ENCODE measurements around the gene CH25H. TPM values are rescaled to one million over a fixed set of nuclear protein-coding genes. Genes with fewer than 3 reads are reported as not detected.

CH25H gene
- total RNA-seq, 3 donors from 2014 or later: 0.80 to 1.2 (median 0.84) TPM

DNA sequence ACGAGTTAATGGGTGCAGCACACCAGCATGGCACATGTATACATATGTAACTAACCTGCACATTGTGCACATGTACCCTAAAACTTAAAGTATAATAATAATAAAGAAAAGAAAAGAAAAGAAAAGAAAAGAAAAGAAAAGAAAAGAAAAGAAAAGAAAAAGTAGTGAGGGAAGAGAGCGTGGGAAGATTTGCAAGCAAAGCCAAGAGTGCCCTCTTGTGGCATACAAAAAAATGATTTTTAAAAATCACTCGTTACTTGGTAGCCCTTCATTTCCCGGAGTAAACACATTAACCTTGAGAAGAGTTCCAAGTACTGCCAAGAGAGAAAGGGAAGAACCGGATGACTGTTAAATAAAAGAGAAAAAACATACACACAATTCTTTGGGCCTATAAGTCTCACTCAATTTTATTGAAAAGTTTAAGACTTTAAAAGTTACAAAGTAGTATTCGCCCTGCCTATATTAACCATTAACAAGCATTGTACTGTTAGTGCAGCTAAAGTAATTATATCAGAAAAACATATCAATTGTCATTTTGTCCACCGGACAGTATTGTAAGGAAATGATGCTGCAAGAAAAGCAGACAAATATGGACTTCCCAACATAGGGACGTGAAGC lies 6.2 kb upstream of the CH25H start:
- Histone ChIP-seq H3K9me3 (no peaks in the 10 kb centered on the region), H3K36me3 (ENCODE audit: low read depth) (no peaks in the 10 kb centered on the region), H3K4me3 (no peak overlapping the region), H3K4me1 (ENCODE audit: low read depth) (peaks cover 9% of the 10 kb centered on the region)
- TF ChIP-seq, protein P1, sequence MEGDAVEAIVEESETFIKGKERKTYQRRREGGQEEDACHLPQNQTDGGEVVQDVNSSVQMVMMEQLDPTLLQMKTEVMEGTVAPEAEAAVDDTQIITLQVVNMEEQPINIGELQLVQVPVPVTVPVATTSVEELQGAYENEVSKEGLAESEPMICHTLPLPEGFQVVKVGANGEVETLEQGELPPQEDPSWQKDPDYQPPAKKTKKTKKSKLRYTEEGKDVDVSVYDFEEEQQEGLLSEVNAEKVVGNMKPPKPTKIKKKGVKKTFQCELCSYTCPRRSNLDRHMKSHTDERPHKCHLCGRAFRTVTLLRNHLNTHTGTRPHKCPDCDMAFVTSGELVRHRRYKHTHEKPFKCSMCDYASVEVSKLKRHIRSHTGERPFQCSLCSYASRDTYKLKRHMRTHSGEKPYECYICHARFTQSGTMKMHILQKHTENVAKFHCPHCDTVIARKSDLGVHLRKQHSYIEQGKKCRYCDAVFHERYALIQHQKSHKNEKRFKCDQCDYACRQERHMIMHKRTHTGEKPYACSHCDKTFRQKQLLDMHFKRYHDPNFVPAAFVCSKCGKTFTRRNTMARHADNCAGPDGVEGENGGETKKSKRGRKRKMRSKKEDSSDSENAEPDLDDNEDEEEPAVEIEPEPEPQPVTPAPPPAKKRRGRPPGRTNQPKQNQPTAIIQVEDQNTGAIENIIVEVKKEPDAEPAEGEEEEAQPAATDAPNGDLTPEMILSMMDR (IDR thresholded peaks at IDR 0.05): no peak
- DNase-seq: peak in 1 of 3 donors; percentile 14
- intact Hi-C loops (cut with DNase I, micrococcal nuclease): loop anchor here (10.0 kb wide), 1 partner anchor 378 kb away; no protein-coding TSS in a partner anchor
- ATAC-seq: peak; percentile 68

DNA sequence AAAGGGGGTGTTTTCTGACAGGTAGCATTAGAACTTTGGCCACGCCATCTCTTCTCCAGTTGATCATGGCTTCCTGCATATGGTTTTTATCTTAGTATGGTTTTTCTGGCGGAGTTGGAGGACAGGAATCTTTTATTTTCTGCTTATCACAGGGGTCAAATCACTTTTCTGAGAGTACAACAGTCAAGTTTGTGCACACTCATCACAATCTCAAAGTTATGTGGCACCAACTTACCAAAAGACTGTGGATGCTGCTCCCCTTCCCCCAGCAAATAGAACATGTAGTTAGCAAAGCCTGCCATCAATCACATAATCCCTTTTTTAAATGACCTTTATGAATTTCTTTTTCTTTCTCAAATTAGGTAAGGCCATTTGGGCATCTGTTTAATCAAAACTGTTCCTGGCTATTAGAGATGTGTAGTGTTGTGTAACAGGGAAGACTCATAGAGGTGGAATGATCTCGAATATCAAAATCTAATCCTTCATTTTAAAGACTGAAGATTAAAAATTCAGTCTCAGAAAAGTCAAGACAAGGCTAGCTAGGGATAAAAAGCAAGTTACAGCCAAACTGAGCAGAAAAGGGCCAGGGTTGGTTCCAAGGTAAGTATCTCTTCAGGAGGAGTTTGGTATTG lies 3.8 kb upstream of the CH25H start:
- no peak overlapping the region for H3K4me3 ChIP-seq
- intact Hi-C loops (cut with DNase I, micrococcal nuclease): loop anchor here (10.0 kb wide), 1 partner anchor 376 kb away; no protein-coding TSS in a partner anchor
- ATAC-seq: no peak
- DNase-seq: no peak
- TF ChIP-seq, protein P1 (IDR thresholded peaks at IDR 0.05): no peak
- H3K9me3 ChIP-seq: no peaks in the 10 kb centered on the region
- no peaks in the 10 kb centered on the region for H3K36me3 ChIP-seq (ENCODE audit: low read depth)
- peaks cover 19% of the 10 kb centered on the region for H3K4me1 ChIP-seq (ENCODE audit: low read depth)

DNA sequence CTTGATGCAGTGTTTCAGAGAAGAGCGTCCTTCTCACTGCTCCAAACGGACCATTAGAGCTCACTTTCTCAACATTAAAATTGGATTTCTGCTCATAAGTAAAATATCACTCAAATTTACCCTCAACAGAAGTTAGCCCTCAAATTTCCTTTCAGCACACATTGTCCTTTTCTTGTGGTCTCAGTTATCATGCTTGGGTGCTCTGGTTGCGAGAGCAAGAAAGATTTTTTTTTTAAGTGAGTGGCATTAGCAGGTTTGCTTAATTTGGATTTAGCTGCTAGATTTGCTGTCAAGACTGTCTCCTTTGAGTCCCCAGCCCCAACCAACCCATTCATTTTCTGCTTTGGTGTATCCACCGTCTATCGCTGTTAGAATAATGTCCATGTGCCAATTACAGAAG lies 2.6 kb upstream of the CH25H start:
- TF ChIP-seq, protein P1 (IDR thresholded peaks at IDR 0.05): no peak
- H3K9me3 ChIP-seq: no peaks in the 10 kb centered on the region
- ATAC-seq (no peak), DNase-seq (no peak)
- peaks cover 19% of the 10 kb centered on the region for H3K4me1 ChIP-seq (ENCODE audit: low read depth)
- no peaks in the 10 kb centered on the region for H3K36me3 ChIP-seq (ENCODE audit: low read depth)
- intact Hi-C loops (cut with DNase I, micrococcal nuclease): loop anchor here (10.0 kb wide), 1 partner anchor 375 kb away; no protein-coding TSS in a partner anchor
- H3K4me3 ChIP-seq: no peak overlapping the region

DNA sequence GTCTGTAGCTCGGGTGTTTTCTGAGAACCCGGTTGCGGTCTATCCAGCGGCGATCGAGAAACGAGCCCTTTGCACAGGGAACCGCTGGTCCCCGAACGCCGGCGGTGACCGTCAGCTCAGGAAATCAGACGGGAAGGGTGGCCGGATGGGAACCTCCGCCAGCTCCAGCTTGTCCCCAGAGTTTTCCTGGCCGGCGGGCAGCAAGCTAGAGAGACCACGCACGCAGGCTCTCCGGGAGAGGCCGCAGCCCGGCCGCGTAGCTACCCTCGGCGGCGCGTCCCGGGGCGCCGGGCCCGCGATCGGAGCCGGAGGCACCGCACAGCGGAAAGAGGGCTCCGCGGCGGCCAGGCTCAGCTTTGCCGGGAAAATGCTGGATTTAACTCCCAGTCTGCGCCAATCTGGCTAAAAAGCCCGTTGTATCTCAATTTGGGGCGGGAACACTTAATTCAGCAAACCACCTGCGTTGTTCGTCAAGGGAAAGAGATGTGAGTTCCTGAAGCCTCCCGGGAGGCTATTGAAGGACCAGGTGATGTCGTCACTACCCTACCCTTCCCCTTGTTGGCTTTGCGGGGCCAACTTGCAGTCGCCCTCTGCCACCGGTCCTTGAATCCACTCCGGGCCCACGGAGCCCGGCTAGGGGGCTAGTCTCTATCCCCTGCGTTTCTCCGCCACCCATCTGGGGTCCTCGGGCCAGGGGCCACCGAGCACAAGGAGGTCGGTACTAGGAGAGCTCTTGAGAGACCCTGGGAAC lies 859 bp upstream of the CH25H start:
- TF ChIP-seq, protein P1 (IDR thresholded peaks at IDR 0.05): no peak
- H3K36me3 ChIP-seq (ENCODE audit: low read depth): no peaks in the 10 kb centered on the region
- peak; percentile 50 for ATAC-seq
- H3K4me3 ChIP-seq: no peak overlapping the region
- intact Hi-C loops (cut with DNase I, micrococcal nuclease): no loop called here
- peaks cover 19% of the 10 kb centered on the region for H3K4me1 ChIP-seq (ENCODE audit: low read depth)
- H3K9me3 ChIP-seq: no peaks in the 10 kb centered on the region
- DNase-seq: peak; percentile 32 to 58 (median 44)

DNA sequence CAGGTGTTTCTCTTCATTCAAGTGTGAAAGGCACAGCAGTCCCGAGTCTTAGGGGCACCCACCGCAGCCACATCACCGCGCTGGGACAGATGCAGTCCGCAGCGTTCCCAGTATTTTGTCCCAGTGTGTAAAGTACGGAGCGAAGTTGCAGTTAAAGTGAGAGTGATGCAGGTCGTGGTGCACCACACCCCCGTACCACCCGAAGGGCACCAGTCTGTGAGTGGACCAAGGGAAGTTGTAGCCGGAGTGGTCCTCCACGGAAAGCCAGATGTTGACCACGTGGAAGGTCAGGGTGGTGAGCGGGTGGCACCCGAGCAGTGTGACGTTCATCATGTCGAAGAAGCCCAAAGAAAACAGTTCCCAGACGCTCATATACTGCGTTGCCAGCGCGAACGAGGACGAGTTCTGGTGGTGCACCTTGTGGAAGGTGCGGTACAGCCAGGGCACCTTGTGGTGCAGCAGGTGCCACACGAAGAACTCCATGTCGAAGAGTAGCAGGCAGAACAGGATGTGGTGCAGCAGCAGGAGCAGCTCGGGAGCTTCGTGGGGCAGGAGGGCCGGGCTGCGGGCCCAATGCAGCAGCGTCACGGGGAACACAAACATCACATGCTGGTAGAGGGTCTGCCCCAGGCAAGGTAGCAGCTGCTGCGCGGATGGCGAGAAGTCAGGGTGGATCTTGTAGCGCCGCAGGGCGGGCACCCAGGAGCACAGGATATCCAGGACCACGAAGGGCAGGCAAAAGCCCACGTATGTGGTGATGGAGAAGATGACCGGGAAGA lies 526 bp downstream of the CH25H start:
- DNase-seq (peak; percentile 19 to 60 (median 44)), ATAC-seq (peak; percentile 58)
- H3K4me1 ChIP-seq (ENCODE audit: low read depth): peaks cover 19% of the 10 kb centered on the region
- no peak overlapping the region for H3K4me3 ChIP-seq
- H3K36me3 ChIP-seq (ENCODE audit: low read depth): no peaks in the 10 kb centered on the region
- TF ChIP-seq, protein P1 (IDR thresholded peaks at IDR 0.05): no peak
- no peaks in the 10 kb centered on the region for H3K9me3 ChIP-seq
- intact Hi-C loops (cut with DNase I, micrococcal nuclease): no loop called here
